PC-3 (cell line): ENCODE measurements around the gene PLAAT2.

Experiments used
- EZH2 ChIP-seq: fragments of 300-600 bp; sonication (generic); IDR thresholded peaks from one replicate; pipeline ENCODE4 v1.6.1; 2017; ENCODE audit warnings: antibody characterized with exemption, mild to moderate bottlenecking, low read length; ENCODE audit not compliant: unreplicated experiment
- EZH2phosphoT487 ChIP-seq: fragments of 300-600 bp; sonication (generic); IDR thresholded peaks from 2 replicates; pipeline ENCODE4 v1.6.1; 2018; ENCODE audit warnings: mild to moderate bottlenecking, antibody characterized with exemption, low read length, borderline replicate concordance
- TF ChIP-seq, protein P1 (sequence below): fragments of 300-600 bp; sonication (generic); conservative IDR thresholded peaks from 2 replicates; pipeline ENCODE4 v1.5.1; 2017; ENCODE audit warnings: antibody characterized with exemption, low read depth, mild to moderate bottlenecking, low read length

DNA sequence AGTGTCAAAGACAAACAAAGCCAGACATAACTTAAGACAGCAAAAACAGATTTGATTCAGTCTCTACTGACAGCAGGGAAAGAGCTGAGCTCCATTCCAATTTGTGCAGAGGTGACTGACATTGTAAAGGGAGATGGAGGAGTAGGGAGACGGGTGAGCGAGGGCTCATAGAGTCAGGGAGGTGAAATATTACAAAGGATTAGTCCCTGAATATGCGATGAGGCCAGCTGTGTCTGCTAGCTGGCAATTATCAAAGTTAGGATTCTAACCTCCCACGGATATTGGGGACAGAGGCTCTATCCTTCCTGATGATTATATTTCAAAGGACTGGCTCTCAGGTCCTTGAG lies 8.3 kb downstream of the PLAAT2 start:
- TF ChIP-seq, protein P1, sequence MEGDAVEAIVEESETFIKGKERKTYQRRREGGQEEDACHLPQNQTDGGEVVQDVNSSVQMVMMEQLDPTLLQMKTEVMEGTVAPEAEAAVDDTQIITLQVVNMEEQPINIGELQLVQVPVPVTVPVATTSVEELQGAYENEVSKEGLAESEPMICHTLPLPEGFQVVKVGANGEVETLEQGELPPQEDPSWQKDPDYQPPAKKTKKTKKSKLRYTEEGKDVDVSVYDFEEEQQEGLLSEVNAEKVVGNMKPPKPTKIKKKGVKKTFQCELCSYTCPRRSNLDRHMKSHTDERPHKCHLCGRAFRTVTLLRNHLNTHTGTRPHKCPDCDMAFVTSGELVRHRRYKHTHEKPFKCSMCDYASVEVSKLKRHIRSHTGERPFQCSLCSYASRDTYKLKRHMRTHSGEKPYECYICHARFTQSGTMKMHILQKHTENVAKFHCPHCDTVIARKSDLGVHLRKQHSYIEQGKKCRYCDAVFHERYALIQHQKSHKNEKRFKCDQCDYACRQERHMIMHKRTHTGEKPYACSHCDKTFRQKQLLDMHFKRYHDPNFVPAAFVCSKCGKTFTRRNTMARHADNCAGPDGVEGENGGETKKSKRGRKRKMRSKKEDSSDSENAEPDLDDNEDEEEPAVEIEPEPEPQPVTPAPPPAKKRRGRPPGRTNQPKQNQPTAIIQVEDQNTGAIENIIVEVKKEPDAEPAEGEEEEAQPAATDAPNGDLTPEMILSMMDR, result no peak
- no peak for TF ChIP-seq EZH2
- TF ChIP-seq EZH2phosphoT487, result no peak
